Measurements from ENCODE around the gene REPS2. TPM values are rescaled to one million over a fixed set of nuclear protein-coding genes. Genes with fewer than 3 reads are reported as not detected.

REPS2 gene
- total RNA-seq, 1 experiment from 2014 or later, result 1.1 TPM

- Histone ChIP-seq H3K9me3 (ENCODE audit: low read length) (no peaks in the 10 kb centered on the region), H2AFZ (ENCODE audit: low read length) (no peak overlapping the region), H3K27me3 (ENCODE audit: low read length) (no peaks in the 10 kb centered on the region), H3K4me1 (ENCODE audit: low read length) (no peaks in the 10 kb centered on the region), H3K36me3 (ENCODE audit: insufficient read depth, low read length) (no peaks in the 10 kb centered on the region), H3K4me2 (ENCODE audit: low read depth, low read length, poor library complexity, severe bottlenecking) (no peak overlapping the region), H3K4me3 (ENCODE audit: low read length) (no peak overlapping the region), H4K20me1 (ENCODE audit: insufficient read depth, low read depth, low read length) (no peaks in the 10 kb centered on the region), H3K9me2 (replicated peaks; ENCODE audit: insufficient read depth, low read length) (no peaks in the 10 kb centered on the region), H3K9ac (ENCODE audit: low read length) (no peak overlapping the region), H3K27ac (ENCODE audit: low read length) (no peak overlapping the region), H3K79me2 (ENCODE audit: low read length) (no peaks in the 10 kb centered on the region)
- no peak for DNase-seq
These were observed 126.3 kb downstream of the REPS2 start for GRCh38 chrX:17072721-17073230.

GRCh38 chrX:17075004-17075403, 128.5 kb downstream of the REPS2 start:
- Histone ChIP-seq H3K27me3 (ENCODE audit: low read length) (no peaks in the 10 kb centered on the region), H3K4me1 (ENCODE audit: low read length) (no peaks in the 10 kb centered on the region), H3K9me3 (ENCODE audit: low read length) (no peaks in the 10 kb centered on the region), H3K27ac (ENCODE audit: low read length) (no peak overlapping the region), H2AFZ (ENCODE audit: low read length) (no peak overlapping the region), H4K20me1 (ENCODE audit: insufficient read depth, low read depth, low read length) (no peaks in the 10 kb centered on the region), H3K36me3 (ENCODE audit: insufficient read depth, low read length) (no peaks in the 10 kb centered on the region), H3K4me2 (ENCODE audit: low read depth, low read length, poor library complexity, severe bottlenecking) (no peak overlapping the region), H3K79me2 (ENCODE audit: low read length) (no peaks in the 10 kb centered on the region), H3K4me3 (ENCODE audit: low read length) (no peak overlapping the region), H3K9me2 (replicated peaks; ENCODE audit: insufficient read depth, low read length) (no peaks in the 10 kb centered on the region), H3K9ac (ENCODE audit: low read length) (no peak overlapping the region)
- DNase-seq, result no peak

GRCh38 chrX:17077361-17077760, 130.9 kb downstream of the REPS2 start:
- Histone ChIP-seq H3K4me3 (ENCODE audit: low read length) (no peak overlapping the region), H3K79me2 (ENCODE audit: low read length) (no peaks in the 10 kb centered on the region), H3K9me2 (replicated peaks; ENCODE audit: insufficient read depth, low read length) (no peaks in the 10 kb centered on the region), H3K4me1 (ENCODE audit: low read length) (no peaks in the 10 kb centered on the region), H3K9me3 (ENCODE audit: low read length) (no peaks in the 10 kb centered on the region), H4K20me1 (ENCODE audit: insufficient read depth, low read depth, low read length) (no peaks in the 10 kb centered on the region), H3K36me3 (ENCODE audit: insufficient read depth, low read length) (no peaks in the 10 kb centered on the region), H3K27ac (ENCODE audit: low read length) (no peak overlapping the region), H3K27me3 (ENCODE audit: low read length) (no peaks in the 10 kb centered on the region), H3K9ac (ENCODE audit: low read length) (no peak overlapping the region), H2AFZ (ENCODE audit: low read length) (no peak overlapping the region), H3K4me2 (ENCODE audit: low read depth, low read length, poor library complexity, severe bottlenecking) (no peak overlapping the region)
- no peak for DNase-seq

GRCh38 chrX:17078031-17078720, 131.7 kb downstream of the REPS2 start:
- DNase-seq, result no peak
- H3K79me2 ChIP-seq (ENCODE audit: low read length), result no peaks in the 10 kb centered on the region
- H4K20me1 ChIP-seq (ENCODE audit: insufficient read depth, low read depth, low read length), result no peaks in the 10 kb centered on the region
- H3K4me1 ChIP-seq (ENCODE audit: low read length), result no peaks in the 10 kb centered on the region
- H3K27ac ChIP-seq (ENCODE audit: low read length), result no peak overlapping the region
- no peaks in the 10 kb centered on the region for H3K9me2 ChIP-seq (replicated peaks; ENCODE audit: insufficient read depth, low read length)
- no peak overlapping the region for H3K4me3 ChIP-seq (ENCODE audit: low read length)
- H2AFZ ChIP-seq (ENCODE audit: low read length), result no peak overlapping the region
- H3K9me3 ChIP-seq (ENCODE audit: low read length), result no peaks in the 10 kb centered on the region
- H3K36me3 ChIP-seq (ENCODE audit: insufficient read depth, low read length), result no peaks in the 10 kb centered on the region
- H3K9ac ChIP-seq (ENCODE audit: low read length), result no peak overlapping the region
- H3K27me3 ChIP-seq (ENCODE audit: low read length), result no peaks in the 10 kb centered on the region
- H3K4me2 ChIP-seq (ENCODE audit: low read depth, low read length, poor library complexity, severe bottlenecking), result no peak overlapping the region

GRCh38 chrX:17081511-17081910, 135.1 kb downstream of the REPS2 start:
- no peak for DNase-seq
- H3K4me3 ChIP-seq (ENCODE audit: low read length), result no peak overlapping the region
- no peaks in the 10 kb centered on the region for H3K9me2 ChIP-seq (replicated peaks; ENCODE audit: insufficient read depth, low read length)
- H3K27me3 ChIP-seq (ENCODE audit: low read length), result no peaks in the 10 kb centered on the region
- no peak overlapping the region for H3K9ac ChIP-seq (ENCODE audit: low read length)
- no peaks in the 10 kb centered on the region for H3K79me2 ChIP-seq (ENCODE audit: low read length)
- H3K4me2 ChIP-seq (ENCODE audit: low read depth, low read length, poor library complexity, severe bottlenecking), result no peak overlapping the region
- no peaks in the 10 kb centered on the region for H3K9me3 ChIP-seq (ENCODE audit: low read length)
- H4K20me1 ChIP-seq (ENCODE audit: insufficient read depth, low read depth, low read length), result no peaks in the 10 kb centered on the region
- H3K27ac ChIP-seq (ENCODE audit: low read length), result no peak overlapping the region
- no peaks in the 10 kb centered on the region for H3K4me1 ChIP-seq (ENCODE audit: low read length)
- H2AFZ ChIP-seq (ENCODE audit: low read length), result no peak overlapping the region
- H3K36me3 ChIP-seq (ENCODE audit: insufficient read depth, low read length), result no peaks in the 10 kb centered on the region

GRCh38 chrX:17081968-17082367, 135.5 kb downstream of the REPS2 start:
- Histone ChIP-seq H3K9me3 (ENCODE audit: low read length) (no peaks in the 10 kb centered on the region), H3K9ac (ENCODE audit: low read length) (no peak overlapping the region), H3K4me1 (ENCODE audit: low read length) (no peaks in the 10 kb centered on the region), H2AFZ (ENCODE audit: low read length) (no peak overlapping the region), H3K4me3 (ENCODE audit: low read length) (no peak overlapping the region), H3K9me2 (replicated peaks; ENCODE audit: insufficient read depth, low read length) (no peaks in the 10 kb centered on the region), H3K79me2 (ENCODE audit: low read length) (no peaks in the 10 kb centered on the region), H3K27ac (ENCODE audit: low read length) (no peak overlapping the region), H3K27me3 (ENCODE audit: low read length) (no peaks in the 10 kb centered on the region), H3K4me2 (ENCODE audit: low read depth, low read length, poor library complexity, severe bottlenecking) (no peak overlapping the region), H4K20me1 (ENCODE audit: insufficient read depth, low read depth, low read length) (no peaks in the 10 kb centered on the region), H3K36me3 (ENCODE audit: insufficient read depth, low read length) (no peaks in the 10 kb centered on the region)
- DNase-seq, result no peak

GRCh38 chrX:17082831-17083230, 136.4 kb downstream of the REPS2 start:
- no peak overlapping the region for H3K27ac ChIP-seq (ENCODE audit: low read length)
- no peaks in the 10 kb centered on the region for H3K9me2 ChIP-seq (replicated peaks; ENCODE audit: insufficient read depth, low read length)
- no peaks in the 10 kb centered on the region for H3K79me2 ChIP-seq (ENCODE audit: low read length)
- no peaks in the 10 kb centered on the region for H4K20me1 ChIP-seq (ENCODE audit: insufficient read depth, low read depth, low read length)
- H3K9ac ChIP-seq (ENCODE audit: low read length), result no peak overlapping the region
- no peak overlapping the region for H3K4me3 ChIP-seq (ENCODE audit: low read length)
- H3K27me3 ChIP-seq (ENCODE audit: low read length), result no peaks in the 10 kb centered on the region
- no peaks in the 10 kb centered on the region for H3K36me3 ChIP-seq (ENCODE audit: insufficient read depth, low read length)
- no peak overlapping the region for H3K4me2 ChIP-seq (ENCODE audit: low read depth, low read length, poor library complexity, severe bottlenecking)
- H3K4me1 ChIP-seq (ENCODE audit: low read length), result no peaks in the 10 kb centered on the region
- no peak overlapping the region for H2AFZ ChIP-seq (ENCODE audit: low read length)
- peak; percentile 59 for DNase-seq
- no peaks in the 10 kb centered on the region for H3K9me3 ChIP-seq (ENCODE audit: low read length)

- Histone ChIP-seq H3K4me2 (ENCODE audit: low read depth, low read length, poor library complexity, severe bottlenecking) (no peak overlapping the region), H2AFZ (ENCODE audit: low read length) (no peak overlapping the region), H3K4me3 (ENCODE audit: low read length) (no peak overlapping the region), H3K36me3 (ENCODE audit: insufficient read depth, low read length) (no peaks in the 10 kb centered on the region), H3K4me1 (ENCODE audit: low read length) (no peaks in the 10 kb centered on the region), H4K20me1 (ENCODE audit: insufficient read depth, low read depth, low read length) (no peaks in the 10 kb centered on the region), H3K9me3 (ENCODE audit: low read length) (no peaks in the 10 kb centered on the region), H3K79me2 (ENCODE audit: low read length) (no peaks in the 10 kb centered on the region), H3K9me2 (replicated peaks; ENCODE audit: insufficient read depth, low read length) (no peaks in the 10 kb centered on the region), H3K27me3 (ENCODE audit: low read length) (no peaks in the 10 kb centered on the region), H3K9ac (ENCODE audit: low read length) (no peak overlapping the region), H3K27ac (ENCODE audit: low read length) (no peak overlapping the region)
- DNase-seq, result no peak
These were observed 139.9 kb downstream of the REPS2 start for GRCh38 chrX:17086317-17086716.

All from Karpas-422 (cell line).